ENCODE measurements around the gene ADAT1.

DNA sequence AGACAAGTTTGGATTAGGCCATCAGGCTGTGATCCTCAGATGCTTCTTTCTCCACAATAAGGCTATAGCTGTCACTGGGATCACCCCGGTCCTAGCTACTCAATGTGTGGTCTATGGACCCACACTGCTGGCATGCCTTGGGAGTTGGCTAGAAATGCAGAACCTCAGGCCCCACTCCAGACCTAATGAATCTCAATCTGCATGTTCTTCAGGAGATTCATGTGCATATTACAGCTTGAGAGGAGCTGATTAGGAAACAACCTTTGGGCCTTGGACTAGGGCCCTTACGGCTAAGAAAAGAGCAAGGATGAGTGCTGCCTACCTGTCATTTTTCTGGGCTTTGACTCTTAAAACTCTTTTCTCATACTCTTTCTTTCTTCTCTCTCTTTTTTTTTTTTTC lies 7.5 kb downstream of the ADAT1 start:
- TF ChIP-seq CTCF (IDR thresholded peaks at IDR 0.05 in 8 of 11, conservative IDR thresholded peaks at IDR 0.05 in 3 of 11) (no peak), POLR2A (IDR thresholded peaks at IDR 0.05) (no peak)

Data from spleen (tissue), 7 donors.